B cell (primary cell): Measurements from ENCODE around the gene CRY2. TPM values are rescaled to one million over a fixed set of nuclear protein-coding genes. Genes with fewer than 3 reads are reported as not detected.

ENCODE experiments used
- ATAC-seq: fragments of 200-7000 bp; cut with Tn5 transposase; one replicate; pipeline ENCODE4 v1.10.0; 2021; ENCODE audit warnings: low read depth, mild to moderate bottlenecking, moderate number of reproducible peaks, moderate library complexity
- CTCF ChIA-PET: fragments of 350-600 bp; sonication (Branson Sonifier 250); formaldehyde crosslinking; loops from one replicate; lab custom pipeline; 2021; ENCODE audit warnings: antibody characterized with exemption, inconsistent platforms; lab: Charles Lee
- POLR2A ChIA-PET: fragments of 350-600 bp; sonication (Branson Sonifier 250); formaldehyde crosslinking; loops from one replicate; lab custom pipeline; 2021; ENCODE audit warnings: antibody characterized with exemption; lab: Charles Lee
- DNase-seq: peaks from one replicate; pipeline ENCODE4 v3.0.0; 2013
- H2AFZ ChIP-seq: 2 replicates; pipeline ENCODE4 v1.6.1; 2012; ENCODE audit warnings: mild to moderate bottlenecking, low read depth, low read length; ENCODE audit not compliant: insufficient read depth, poor library complexity, severe bottlenecking
- H3K27ac ChIP-seq, 2 donors: 1 replicate in 1 of 2; 2 replicates in 1 of 2; pipeline ENCODE4 v1.5.1; 2012 to 2013; ENCODE audit warnings: low read length in 2 of 2, mild to moderate bottlenecking in 2 of 2, moderate library complexity in 1 of 2
- H3K27me3 ChIP-seq, 4 experiments: fragments of 200-600 bp in 1 of 4; sonication (generic) in 1 of 4; replicated peaks in 1 of 4; 1 replicate in 2 of 4; 2 replicates in 2 of 4; pipeline versions ENCODE4 v1.6.1 to v1.7.0; 2013 to 2016; ENCODE audit warnings: low read length in 3 of 4, mild to moderate bottlenecking in 2 of 4, mixed read lengths in 1 of 4, moderate library complexity in 1 of 4; ENCODE audit not compliant: insufficient read depth in 4 of 4, control insufficient read depth in 3 of 4; ENCODE audit errors: control extremely low read depth in 1 of 4
- H3K36me3 ChIP-seq, 2 experiments: replicated peaks in 1 of 2; 1 replicate in 1 of 2; 2 replicates in 1 of 2; pipeline versions ENCODE4 v1.6.1 to v1.7.1; 2013; ENCODE audit warnings: low read length in 1 of 2; ENCODE audit not compliant: insufficient read depth in 2 of 2, control insufficient read depth in 1 of 2; ENCODE audit errors: control extremely low read depth in 1 of 2, extremely low read depth in 1 of 2
- H3K4me1 ChIP-seq, 2 donors: fragments of 200-600 bp in 1 of 2; sonication (generic) in 1 of 2; 1 replicate in 1 of 2; 2 replicates in 1 of 2; pipeline versions ENCODE4 v1.5.1 to v1.6.1; 2013 to 2017; ENCODE audit warnings: low read length in 2 of 2; ENCODE audit not compliant: control insufficient read depth in 2 of 2, insufficient read depth in 2 of 2
- H3K4me2 ChIP-seq: replicated peaks from 2 replicates; pipeline ENCODE3; 2012; ENCODE audit warnings: mild to moderate bottlenecking, low read depth, low read length; ENCODE audit not compliant: poor library complexity, severe bottlenecking
- H3K4me3 ChIP-seq, 5 experiments: fragments of 200-600 bp in 1 of 5; sonication (generic) in 1 of 5; 1 replicate in 3 of 5; 2 replicates in 2 of 5; pipeline versions ENCODE4 v1.5.1 to v1.7.0; 2011 to 2016; ENCODE audit warnings: low read length in 4 of 5, mild to moderate bottlenecking in 4 of 5, low read depth in 2 of 5, control low read depth in 1 of 5, moderate library complexity in 1 of 5; ENCODE audit not compliant: insufficient read depth in 1 of 5; ENCODE audit errors: control extremely low read depth in 1 of 5, extremely low read depth in 1 of 5
- H3K79me2 ChIP-seq: fragments of 200-600 bp; sonication (generic); one replicate; pipeline ENCODE4 v1.6.0; 2016; ENCODE audit warnings: low read length; ENCODE audit not compliant: control insufficient read depth, insufficient read depth
- H3K9ac ChIP-seq: fragments of 200-600 bp; sonication (generic); 2 replicates; pipeline ENCODE4 v1.6.1; 2017; ENCODE audit warnings: mild to moderate bottlenecking, low read length, moderate library complexity
- H3K9me3 ChIP-seq, 3 donors: one replicate each; pipeline versions ENCODE4 v1.6.1 to v1.7.1; 2013; ENCODE audit warnings: low read length in 2 of 3; ENCODE audit not compliant: control insufficient read depth in 2 of 3, insufficient read depth in 1 of 3; ENCODE audit errors: control extremely low read depth in 1 of 3
- H4K20me1 ChIP-seq: 2 replicates; pipeline ENCODE4 v1.6.0; 2012; ENCODE audit warnings: mild to moderate bottlenecking, low read length; ENCODE audit not compliant: insufficient read depth, control insufficient read depth, poor library complexity, severe bottlenecking
- H3K27ac Mint-ChIP-seq: one replicate; pipeline ENCODE4 v1.8.0; 2021; ENCODE audit warnings: mixed read lengths
- H3K27me3 Mint-ChIP-seq: one replicate; pipeline ENCODE4 v1.8.0; 2021; ENCODE audit warnings: mixed read lengths
- H3K4me1 Mint-ChIP-seq: one replicate; pipeline ENCODE4 v1.8.0; 2021; ENCODE audit warnings: mixed read lengths
- H3K4me3 Mint-ChIP-seq: one replicate; pipeline ENCODE4 v1.8.0; 2021; ENCODE audit warnings: mixed read lengths
- H3K9me3 Mint-ChIP-seq: one replicate; pipeline ENCODE4 v1.8.0; 2022; ENCODE audit warnings: mixed read lengths; ENCODE audit not compliant: insufficient read depth
- CTCF ChIP-seq: fragments of 200-600 bp; IDR thresholded peaks from one replicate; pipeline ENCODE4 v1.8.0; 2022; ENCODE audit warnings: antibody characterized with exemption, mild to moderate bottlenecking
- EZH2 ChIP-seq: IDR thresholded peaks from 2 replicates; pipeline ENCODE4 v1.6.1; 2012; ENCODE audit warnings: borderline replicate concordance, low read depth, mild to moderate bottlenecking, moderate library complexity, low read length; ENCODE audit not compliant: insufficient read depth, poor library complexity, severe bottlenecking
- WGBS: methylation state at CpG from one replicate; pipeline ENCODE4 v1.1.5; 2013; ENCODE audit warnings: missing lambda C conversion rate; ENCODE audit not compliant: insufficient coverage; 5-methylcytosine and 5-hydroxymethylcytosine counted together
- intact Hi-C: fragments of 100-400 bp; cut with micrococcal nuclease; formaldehyde crosslinking; loops from one replicate; pipeline ENCODE4 v1.10.0; 2022
- polyA plus RNA-seq: library from polyadenylated mRNA; depleted of rRNA; stranded (reverse); fragments of >200 nt; gene quantifications from 2 replicates; pipeline ENCODE4 v1.2.3, GENCODE V29; 2012
- total RNA-seq, 2 donors: library from RNA; stranded (reverse); fragments of 120-200 nt in 1 of 2; gene quantifications; 1 replicate in 1 of 2; 2 replicates in 1 of 2; pipeline versions ENCODE4 v1.2.3 to v1.2.4, GENCODE V29; 2013 to 2022

Gene CRY2
- total and polyA plus RNA-seq, 2 donors (not counting 1 experiment from before 2014, with no cell fraction given): 20.4 to 65.1 TPM

DNA sequence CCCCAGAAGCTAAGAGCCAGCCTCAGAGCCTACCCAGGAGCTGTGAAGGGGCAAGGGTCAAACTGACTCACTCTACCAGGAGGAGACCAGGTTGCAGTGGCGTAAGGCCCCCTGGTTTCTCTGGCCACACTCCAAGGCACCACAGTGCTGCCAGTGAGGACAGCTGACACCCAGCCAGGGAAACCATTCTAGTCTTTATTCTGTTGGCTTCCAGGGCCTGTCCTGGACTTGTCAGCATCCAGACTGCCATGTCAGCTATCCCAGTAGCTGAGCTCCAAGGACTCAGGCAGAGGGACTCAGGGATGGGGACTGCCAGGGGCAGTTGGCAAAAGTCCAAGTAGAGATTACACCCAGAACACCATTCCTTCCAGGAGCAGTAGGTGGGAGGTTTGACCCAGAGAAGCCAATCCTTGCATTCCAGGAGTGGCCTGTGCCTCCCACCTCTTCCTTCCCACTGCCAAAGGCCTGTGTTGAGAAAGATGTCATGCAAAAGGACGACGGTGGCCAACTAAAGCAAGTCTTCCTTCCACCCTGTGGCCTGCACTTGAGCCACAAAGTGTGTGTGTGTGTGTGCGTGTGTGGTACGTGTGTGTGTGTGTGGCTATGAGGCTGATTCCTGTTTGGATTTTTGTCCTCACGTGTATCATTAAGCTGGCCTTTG, 34.6 kb downstream of the CRY2 start:
- no peaks in the 10 kb centered on the region for H3K9me3 Mint-ChIP-seq
- H3K27ac ChIP-seq: no peak overlapping the region
- H3K9me3 ChIP-seq: no peaks in the 10 kb centered on the region
- no peaks in the 10 kb centered on the region for H3K79me2 ChIP-seq
- no peak overlapping the region for H2AFZ ChIP-seq
- peaks cover 11 to 12% of the 10 kb centered on the region in 2 donors for H3K4me1 ChIP-seq
- TF ChIP-seq EZH2: no peak
- TF ChIP-seq CTCF: no peak
- ChIA-PET POLR2A (no interaction called here), CTCF (interaction anchor here (1.4 kb wide), 1 partner anchor 10 kb away, joined by 5 read pairs; no protein-coding TSS in a partner anchor)
- peaks cover 21% of the 10 kb centered on the region for H4K20me1 ChIP-seq
- WGBS: 100% methylated on average over 2 of the region's 6 CpGs
- no peak overlapping the region for H3K4me3 ChIP-seq
- no peak overlapping the region for H3K4me2 ChIP-seq
- ATAC-seq: no peak
- peaks cover 0 to 37% of the 10 kb centered on the region in 2 experiments for H3K36me3 ChIP-seq
- H3K27ac Mint-ChIP-seq: no peak overlapping the region
- intact Hi-C loops: no loop called here
- no peak overlapping the region for H3K4me3 Mint-ChIP-seq
- DNase-seq: no peak
- no peaks in the 10 kb centered on the region for H3K27me3 Mint-ChIP-seq
- H3K4me1 Mint-ChIP-seq: peaks cover 12% of the 10 kb centered on the region
- H3K27me3 ChIP-seq: peaks cover 0 to 13% (median 0%) of the 10 kb centered on the region in 4 experiments
- H3K9ac ChIP-seq: no peak overlapping the region

DNA sequence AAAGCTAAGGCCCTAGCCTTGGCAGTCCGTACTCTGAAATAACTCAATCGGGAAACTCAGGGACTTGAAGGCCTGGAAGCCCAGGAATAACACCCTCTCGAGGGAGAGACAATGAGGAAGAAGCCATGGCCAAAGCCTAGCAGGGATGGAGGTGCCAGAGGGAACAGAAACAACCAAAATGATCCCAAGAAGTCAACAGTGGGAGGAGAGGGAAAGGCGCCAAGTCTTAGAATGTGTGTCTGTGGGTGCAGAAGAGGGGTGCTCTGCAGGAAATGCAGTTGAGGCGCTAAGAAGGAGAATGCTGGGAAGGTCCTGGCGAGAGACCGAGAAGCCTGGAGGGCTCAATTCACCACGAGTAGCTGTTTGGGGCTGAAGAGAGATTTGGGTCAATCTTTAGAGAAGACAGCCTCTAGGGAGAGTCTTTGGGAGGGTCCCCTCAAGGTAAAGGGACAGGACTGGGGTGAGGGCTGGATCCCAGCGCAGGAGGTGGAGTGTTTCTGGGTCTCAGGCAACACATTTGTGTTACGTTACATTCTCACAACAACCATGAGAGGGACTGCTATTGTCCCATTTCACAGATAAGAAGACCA, 37.4 kb downstream of the CRY2 start:
- Mint-ChIP-seq H3K4me3 (peak overlapping the region; percentile 82), H3K27ac (peak overlapping the region; percentile 77), H3K4me1 (peaks cover 12% of the 10 kb centered on the region), H3K9me3 (no peaks in the 10 kb centered on the region), H3K27me3 (no peaks in the 10 kb centered on the region)
- no peak overlapping the region for H2AFZ ChIP-seq
- peaks cover 11 to 12% of the 10 kb centered on the region in 2 donors for H3K4me1 ChIP-seq
- peak overlapping the region in 4 of 5 experiments; percentile 18 to 59 (median 38) for H3K4me3 ChIP-seq
- peak overlapping the region; percentile 53 for H3K9ac ChIP-seq
- intact Hi-C loops: loop anchor here (1.0 kb wide), 3 partner anchors 15 to 37 kb away; partner anchors contain the start of gene CRY2
- H3K36me3 ChIP-seq: peaks cover 0 to 17% of the 10 kb centered on the region in 2 experiments
- no peak overlapping the region for H3K27ac ChIP-seq
- peak overlapping the region; percentile 86 for H3K4me2 ChIP-seq
- ChIA-PET POLR2A (interaction anchor here (1.5 kb wide), 1 partner anchor 38 kb away, joined by 3 read pairs; the partner anchor contains the start of gene CRY2), CTCF (interaction anchor here (1.1 kb wide), 1 partner anchor 8 kb away, joined by 3 read pairs; no protein-coding TSS in a partner anchor)
- ATAC-seq (no peak), DNase-seq (no peak)
- no peaks in the 10 kb centered on the region for H3K79me2 ChIP-seq
- WGBS: 97% methylated on average over 9 of the region's 10 CpGs
- H4K20me1 ChIP-seq: peaks cover 21% of the 10 kb centered on the region
- H3K27me3 ChIP-seq: peaks cover 0 to 13% (median 0%) of the 10 kb centered on the region in 4 experiments
- TF ChIP-seq EZH2: no peak
- TF ChIP-seq CTCF: no peak
- no peaks in the 10 kb centered on the region for H3K9me3 ChIP-seq
